Germinal center (tissue), 1 donor: ENCODE data around the gene ANKRD55.
"Not testable (repeated sequence)": the region's sequence is repeated elsewhere in the genome, so short reads cannot be mapped to it uniquely, and the experiment has no call there.

Experiments
- DNase-seq: peaks from one replicate; pipeline ENCODE4 v3.0.0; 2012; ENCODE audit warnings: mixed read lengths, low spot score

ANKRD55 gene

GRCh38 chr5:56207537-56207936 is 25.6 kb downstream of the ANKRD55 start:
- DNase-seq = no peak

GRCh38 chr5:56206126-56206910 is 26.8 kb downstream of the ANKRD55 start:
- no peak for DNase-seq

GRCh38 chr5:56203936-56204335 is 29.2 kb downstream of the ANKRD55 start:
- not testable (repeated sequence) for DNase-seq

GRCh38 chr5:56202483-56202882 is 30.6 kb downstream of the ANKRD55 start:
- no peak for DNase-seq

- DNase-seq = not testable (repeated sequence)
Observed at GRCh38 chr5:56201762-56202261, 31.3 kb downstream of the ANKRD55 start.

GRCh38 chr5:56200971-56201666 is 32.0 kb downstream of the ANKRD55 start:
- DNase-seq = peak; percentile 26

GRCh38 chr5:56195016-56195415 is 38.1 kb downstream of the ANKRD55 start:
- DNase-seq = no peak

GRCh38 chr5:56192246-56192645 is 40.9 kb downstream of the ANKRD55 start:
- no peak for DNase-seq

- no peak for DNase-seq
Observed at GRCh38 chr5:56191656-56192055, 41.5 kb downstream of the ANKRD55 start.

GRCh38 chr5:56190497-56190896 is 42.6 kb downstream of the ANKRD55 start:
- no peak for DNase-seq

GRCh38 chr5:56185768-56186311 is 47.3 kb downstream of the ANKRD55 start:
- no peak for DNase-seq

GRCh38 chr5:56183506-56183905 is 49.6 kb downstream of the ANKRD55 start:
- no peak for DNase-seq

- DNase-seq = no peak
Observed at GRCh38 chr5:56179442-56179841, 53.7 kb downstream of the ANKRD55 start.

- no peak for DNase-seq
Observed at GRCh38 chr5:56178823-56179222, 54.3 kb downstream of the ANKRD55 start.

- no peak for DNase-seq
Observed at GRCh38 chr5:56176871-56177533, 56.1 kb downstream of the ANKRD55 start.

- no peak for DNase-seq
Observed at GRCh38 chr5:56176155-56176798, 56.9 kb downstream of the ANKRD55 start.

- no peak for DNase-seq
Observed at GRCh38 chr5:56175488-56175887, 57.6 kb downstream of the ANKRD55 start.

GRCh38 chr5:56175021-56175420 is 58.1 kb downstream of the ANKRD55 start:
- no peak for DNase-seq

GRCh38 chr5:56172241-56172640 is 60.9 kb downstream of the ANKRD55 start:
- DNase-seq = no peak

- DNase-seq = no peak
Observed at GRCh38 chr5:56170557-56170956, 62.6 kb downstream of the ANKRD55 start.

GRCh38 chr5:56169949-56170348 is 63.2 kb downstream of the ANKRD55 start:
- DNase-seq = no peak

- no peak for DNase-seq
Observed at GRCh38 chr5:56169281-56169680, 63.8 kb downstream of the ANKRD55 start.
